CD4-positive, alpha-beta T cell treated with Interleukin-15 for 1 hour (primary cell): ENCODE data around the gene ELAVL3.
"Not testable (repeated sequence)": the region's sequence is repeated elsewhere in the genome, so short reads cannot be mapped to it uniquely, and the experiment has no call there.

ENCODE experiments used
- DNase-seq: peaks from one replicate; pipeline ENCODE4 v3.0.0-alpha.2; 2020

ELAVL3 gene

DNA sequence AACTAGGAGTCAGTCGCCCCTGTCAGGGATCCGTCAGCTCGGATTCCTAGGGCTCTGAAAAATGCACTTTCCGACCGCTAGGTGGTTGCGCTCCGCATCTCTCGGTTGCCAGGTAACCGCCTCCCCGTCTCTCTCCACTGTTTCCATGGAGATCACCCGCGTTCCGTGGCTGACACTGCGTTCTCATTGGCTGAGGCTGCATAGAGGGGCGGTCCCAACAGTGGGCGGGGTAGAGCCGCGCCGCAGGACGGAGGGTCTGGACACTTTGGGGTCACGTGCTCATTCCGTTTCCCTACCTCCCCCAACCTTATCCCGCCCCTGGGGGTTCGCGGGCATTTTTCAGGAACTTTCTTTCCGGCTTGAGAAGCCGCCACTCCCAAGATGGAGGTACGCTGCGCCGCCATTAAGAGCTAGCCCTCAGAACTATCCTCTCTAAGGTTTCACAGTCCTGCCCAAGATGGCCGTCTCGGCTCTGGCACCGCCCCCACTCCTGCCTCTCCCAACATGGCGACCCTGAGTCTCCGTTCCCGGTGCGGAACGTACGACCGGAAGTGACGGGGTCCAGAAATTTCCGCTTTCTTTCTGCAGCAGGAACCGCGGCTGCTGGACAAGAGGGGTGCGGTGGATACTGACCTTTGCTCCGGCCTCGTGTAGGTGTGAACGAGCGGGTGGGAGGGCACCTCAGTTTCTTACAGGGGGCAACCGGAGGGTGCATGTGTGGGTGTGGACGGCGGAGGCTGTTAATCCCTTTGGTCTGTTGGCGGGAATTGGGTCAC is 45.6 kb downstream of the ELAVL3 start, which contains the start of the genes ODAD3 and PRKCSH:
Gene ODAD3, minus strand, starts transcription at position 65 of the 776 bp plus-strand sequence. CDS start 105 bp downstream, outside the sequence.
Gene PRKCSH, plus strand, starts transcription at position 579 of the 776 bp plus-strand sequence. CDS start 483 bp downstream, outside the sequence.
- peak; percentile 99 for DNase-seq

GRCh38 chr19:11434703-11435056 is 46.2 kb downstream of the ELAVL3 start:
- DNase-seq: no peak

DNA sequence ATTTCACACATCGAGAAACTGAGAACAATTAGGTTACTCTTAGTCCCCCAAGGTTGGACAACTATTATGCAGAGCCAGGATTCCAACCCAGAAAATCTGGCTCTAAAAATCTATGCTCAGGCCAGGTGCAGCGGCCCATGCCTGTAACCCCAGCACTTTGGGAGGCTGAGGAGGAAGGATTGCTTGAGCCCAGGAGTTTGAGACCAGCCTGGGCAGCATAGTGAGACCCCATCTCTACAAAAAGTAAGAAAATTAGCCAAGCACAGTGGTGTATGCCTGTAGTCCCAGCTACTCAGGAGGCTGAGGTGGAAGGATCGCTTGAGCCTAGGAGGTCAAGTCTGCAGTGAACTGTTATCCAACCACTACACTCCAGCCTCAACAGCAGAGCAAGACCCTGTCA is 47.3 kb downstream of the ELAVL3 start:
- not testable (repeated sequence) for DNase-seq

GRCh38 chr19:11426656-11427055 is 54.2 kb downstream of the ELAVL3 start:
- no peak for DNase-seq

GRCh38 chr19:11425719-11426457 is 55.0 kb downstream of the ELAVL3 start:
- no peak for DNase-seq

DNA sequence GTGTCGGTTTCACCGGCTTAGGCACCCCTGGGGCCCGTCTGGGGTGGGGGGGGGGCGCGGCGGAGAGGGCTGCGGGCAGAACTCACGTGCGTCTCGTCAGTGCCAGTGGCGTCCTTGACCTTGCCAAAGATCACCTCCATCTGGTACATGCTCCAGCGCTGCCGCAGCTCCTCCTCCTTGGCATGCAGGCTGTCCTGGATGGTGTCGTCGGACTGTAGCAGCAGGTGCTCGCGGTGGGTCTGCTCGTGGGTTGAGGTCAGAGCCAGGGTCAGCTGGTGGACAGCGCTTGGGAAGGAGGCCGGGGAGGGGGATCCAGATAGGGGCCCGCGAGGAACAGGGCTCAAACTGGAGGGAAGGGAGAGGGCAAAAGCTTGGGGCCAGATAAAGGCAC is 57.1 kb downstream of the ELAVL3 start:
- DNase-seq: no peak

GRCh38 chr19:11423164-11423790 is 57.6 kb downstream of the ELAVL3 start:
- DNase-seq: no peak

GRCh38 chr19:11422163-11423065 is 58.4 kb downstream of the ELAVL3 start:
- DNase-seq: peak; percentile 91

DNA sequence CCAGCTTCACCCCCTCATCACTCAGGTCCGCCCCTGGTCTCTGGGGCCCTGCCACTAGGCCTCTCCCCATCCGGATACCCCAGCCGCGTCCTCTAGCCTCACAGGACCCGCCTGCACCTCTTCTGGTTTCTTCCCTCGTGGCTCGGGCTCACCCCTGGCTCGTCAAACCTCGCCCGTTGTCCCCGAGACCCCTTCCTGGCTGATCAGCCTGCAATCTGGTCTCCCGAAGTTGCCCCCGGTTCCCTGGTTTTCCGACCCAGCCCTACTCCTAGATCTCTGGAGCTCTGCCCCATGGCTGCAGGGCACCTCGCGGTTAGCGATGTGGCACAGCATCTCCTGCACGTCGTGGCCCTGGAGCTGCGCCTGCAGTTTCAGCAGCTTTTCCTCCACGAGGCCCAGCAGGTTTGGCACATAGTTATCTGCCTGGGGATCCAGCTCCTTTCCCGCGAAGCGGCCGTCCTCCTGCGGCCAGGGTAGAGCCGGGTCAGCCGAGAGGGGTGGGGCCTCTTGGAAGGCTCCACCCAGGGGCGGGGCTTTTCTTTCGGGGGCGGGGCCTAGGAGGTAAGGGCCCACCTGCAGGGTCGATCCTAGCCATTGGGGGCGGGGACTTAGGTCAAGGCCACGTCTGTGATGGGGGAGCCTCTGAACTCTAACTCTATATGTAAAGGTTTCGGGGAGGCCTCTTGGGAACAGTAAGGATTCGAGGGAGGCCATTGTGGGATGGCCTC is 59.3 kb downstream of the ELAVL3 start:
- peak; percentile 59 for DNase-seq

GRCh38 chr19:11420429-11421370 is 60.1 kb downstream of the ELAVL3 start:
- no peak for DNase-seq

DNA sequence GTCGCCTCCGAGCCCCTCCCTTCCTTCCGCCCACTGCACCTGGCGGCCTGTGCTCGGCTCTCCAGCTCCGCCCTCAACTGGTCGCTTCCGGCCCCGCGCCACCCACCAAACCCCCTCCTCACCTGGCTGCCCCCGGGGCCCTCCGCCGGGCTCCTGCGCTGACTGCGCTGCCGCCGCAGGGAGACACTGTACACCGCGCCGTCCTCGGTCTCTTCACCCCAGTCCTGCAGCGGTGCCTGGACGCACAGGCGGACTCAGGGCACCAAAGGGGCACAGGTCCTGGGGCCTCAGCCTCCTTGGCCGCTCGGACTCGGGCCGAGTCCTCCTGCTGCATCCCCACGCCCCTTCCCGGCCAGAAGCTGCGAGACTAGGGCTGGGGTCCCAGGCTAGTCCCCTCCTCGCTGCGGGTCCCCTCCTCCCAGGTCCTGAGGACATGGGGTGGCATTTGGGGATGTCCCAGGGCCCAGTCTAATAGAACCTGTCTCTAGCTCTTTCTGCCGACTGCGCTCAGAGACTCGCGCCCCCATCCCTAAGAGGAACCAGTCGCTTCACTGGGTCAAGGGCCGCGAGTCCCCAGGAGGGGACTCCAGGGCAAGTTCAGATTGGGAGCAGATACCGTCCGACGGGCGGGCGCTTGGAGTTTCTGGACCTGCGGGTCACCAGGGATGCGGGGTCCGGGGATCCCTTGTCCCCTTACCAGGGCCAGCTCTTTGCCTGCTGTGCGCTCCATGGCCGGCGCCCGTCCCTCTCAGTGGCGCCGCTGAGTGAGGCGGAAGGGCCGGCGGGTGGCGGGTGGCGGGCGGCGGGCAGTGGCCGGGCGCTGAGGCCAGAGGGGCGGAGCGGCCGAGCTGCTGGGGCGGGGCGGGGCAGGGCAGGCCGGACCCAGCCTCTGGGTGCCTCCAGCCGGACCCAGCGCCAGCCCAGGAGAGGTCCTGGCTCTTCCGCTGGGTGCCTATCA is 62.0 kb downstream of the ELAVL3 start, which contains the start of gene RGL3:
Gene RGL3, minus strand, starts transcription at position 766 of the 958 bp plus-strand sequence. Its CDS starts 36 bp downstream, at position 730.
- peak; percentile 41 for DNase-seq

GRCh38 chr19:11418094-11418548 is 62.7 kb downstream of the ELAVL3 start:
- no peak for DNase-seq

GRCh38 chr19:11416346-11417052 is 64.3 kb downstream of the ELAVL3 start:
- no peak for DNase-seq

GRCh38 chr19:11414544-11414943 is 66.3 kb downstream of the ELAVL3 start:
- no peak for DNase-seq

DNA sequence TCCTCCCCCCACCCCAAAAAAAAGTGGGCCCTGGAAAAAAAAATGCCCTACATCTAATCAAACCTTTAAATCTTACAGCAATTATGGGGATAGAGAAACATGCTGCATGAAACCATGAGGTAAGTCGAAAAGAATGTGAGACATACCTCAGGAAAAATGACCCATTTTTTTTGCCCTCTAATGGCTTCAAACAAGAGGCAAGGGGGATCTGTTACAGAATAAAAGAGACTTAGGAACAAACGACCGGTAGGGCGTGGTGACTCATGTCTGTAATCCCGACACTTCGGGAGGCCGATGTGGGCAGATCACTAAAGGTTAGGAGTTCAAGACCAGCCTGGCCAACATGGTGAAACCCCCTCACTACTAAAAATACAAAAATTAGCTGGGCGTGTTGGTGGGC is 70.2 kb downstream of the ELAVL3 start:
- DNase-seq: no peak

- no peak for DNase-seq
These were observed 72.3 kb downstream of the ELAVL3 start for GRCh38 chr19:11408591-11408990.

DNA sequence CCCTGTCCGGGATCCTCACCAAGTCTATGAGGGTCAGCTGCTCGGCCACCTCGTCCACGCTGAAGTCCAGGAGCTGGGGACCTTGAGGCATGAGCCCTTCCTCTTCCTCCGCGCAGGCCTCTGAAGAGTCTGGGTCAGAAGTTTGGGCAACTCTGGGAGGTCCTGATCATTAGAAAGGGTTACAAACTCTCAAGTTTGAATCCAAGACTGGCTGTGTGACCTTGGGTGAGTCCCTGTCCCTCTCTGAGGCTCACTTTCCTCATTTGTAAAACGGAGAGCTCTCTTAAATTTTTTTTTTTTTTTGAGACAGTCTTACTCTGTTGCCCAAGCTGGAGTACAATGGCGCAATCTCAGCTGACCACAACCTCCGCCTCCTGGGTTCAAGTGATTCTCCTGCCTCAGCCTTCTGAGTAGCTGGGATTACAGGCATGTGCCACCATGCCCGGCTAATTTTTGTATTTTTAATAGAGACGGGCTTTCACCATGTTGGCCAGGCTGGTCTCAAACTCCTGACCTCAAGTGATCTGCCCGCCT is 74.1 kb downstream of the ELAVL3 start:
- not testable (repeated sequence) for DNase-seq
